Measurements from ENCODE around the gene ZBBX. TPM values are rescaled to one million over a fixed set of nuclear protein-coding genes. Genes with fewer than 3 reads are reported as not detected.

Gene ZBBX
- total RNA-seq, 4 donors from 2014 or later, result 0.44 TPM; not detected in 3

DNA sequence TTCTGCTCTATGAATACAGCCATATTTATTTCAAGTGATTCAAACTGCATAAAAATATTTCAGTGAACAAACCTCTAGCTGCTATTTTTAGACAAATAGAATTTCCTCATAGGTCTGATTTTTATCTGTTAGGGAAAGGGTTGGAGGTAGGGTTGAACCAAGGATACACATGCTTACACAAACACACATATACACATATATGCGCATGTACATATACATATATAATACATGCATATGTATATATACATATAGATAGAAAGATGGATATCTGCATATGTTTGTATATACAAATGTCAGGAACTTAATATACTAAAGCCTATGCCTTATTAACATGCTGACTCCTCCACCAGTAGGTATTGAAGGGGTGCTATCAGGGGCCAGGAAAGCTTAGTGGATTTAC lies 18.1 kb downstream of the ZBBX start:
- Histone ChIP-seq H3K4me3 (no peak overlapping the region), H3K27me3 (no peaks in the 10 kb centered on the region), H3K9me3 (no peaks in the 10 kb centered on the region), H3K36me3 (no peaks in the 10 kb centered on the region), H3K27ac (no peak overlapping the region), H3K4me1 (no peaks in the 10 kb centered on the region)
- 98 to 100% methylated on average over 1 of the region's 1 CpG for WGBS, 2 donors
- DNase-seq (ENCODE audit: low spot score in 2 of 2), result no peak
- TF ChIP-seq POLR2A (IDR thresholded peaks at IDR 0.05), result no peak
- TF ChIP-seq, protein P1, sequence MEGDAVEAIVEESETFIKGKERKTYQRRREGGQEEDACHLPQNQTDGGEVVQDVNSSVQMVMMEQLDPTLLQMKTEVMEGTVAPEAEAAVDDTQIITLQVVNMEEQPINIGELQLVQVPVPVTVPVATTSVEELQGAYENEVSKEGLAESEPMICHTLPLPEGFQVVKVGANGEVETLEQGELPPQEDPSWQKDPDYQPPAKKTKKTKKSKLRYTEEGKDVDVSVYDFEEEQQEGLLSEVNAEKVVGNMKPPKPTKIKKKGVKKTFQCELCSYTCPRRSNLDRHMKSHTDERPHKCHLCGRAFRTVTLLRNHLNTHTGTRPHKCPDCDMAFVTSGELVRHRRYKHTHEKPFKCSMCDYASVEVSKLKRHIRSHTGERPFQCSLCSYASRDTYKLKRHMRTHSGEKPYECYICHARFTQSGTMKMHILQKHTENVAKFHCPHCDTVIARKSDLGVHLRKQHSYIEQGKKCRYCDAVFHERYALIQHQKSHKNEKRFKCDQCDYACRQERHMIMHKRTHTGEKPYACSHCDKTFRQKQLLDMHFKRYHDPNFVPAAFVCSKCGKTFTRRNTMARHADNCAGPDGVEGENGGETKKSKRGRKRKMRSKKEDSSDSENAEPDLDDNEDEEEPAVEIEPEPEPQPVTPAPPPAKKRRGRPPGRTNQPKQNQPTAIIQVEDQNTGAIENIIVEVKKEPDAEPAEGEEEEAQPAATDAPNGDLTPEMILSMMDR (IDR thresholded peaks at IDR 0.05), result no peak
- no peak for TF ChIP-seq EP300 (IDR thresholded peaks at IDR 0.05)

DNA sequence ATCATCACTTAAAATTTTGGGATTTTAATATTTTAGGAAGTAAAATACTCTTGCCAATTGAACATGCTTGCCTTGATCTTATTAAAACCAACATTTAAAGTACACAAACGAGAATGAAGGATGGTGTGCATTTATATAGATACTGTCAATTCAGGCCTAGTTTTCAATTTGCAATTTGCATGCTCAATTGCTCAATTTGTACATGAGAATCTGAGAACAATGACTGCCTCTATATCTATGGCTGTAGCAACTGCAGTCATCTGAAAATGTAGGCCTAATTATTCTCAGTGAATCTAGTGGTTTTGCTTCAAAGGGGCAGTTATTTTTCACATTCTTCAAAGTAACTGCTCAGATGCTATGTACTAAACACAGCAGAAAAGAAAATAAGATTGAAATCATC lies 18.8 kb downstream of the ZBBX start:
- H3K36me3 ChIP-seq, result no peaks in the 10 kb centered on the region
- no peak overlapping the region for H3K4me3 ChIP-seq
- H3K27ac ChIP-seq, result no peak overlapping the region
- DNase-seq (ENCODE audit: low spot score in 2 of 2), result no peak
- no peaks in the 10 kb centered on the region for H3K4me1 ChIP-seq
- 22 to 34% methylated on average over 1 of the region's 1 CpG for WGBS, 2 donors
- H3K9me3 ChIP-seq, result no peaks in the 10 kb centered on the region
- H3K27me3 ChIP-seq, result no peaks in the 10 kb centered on the region
- TF ChIP-seq, protein P1 (IDR thresholded peaks at IDR 0.05), result no peak
- no peak for TF ChIP-seq EP300 (IDR thresholded peaks at IDR 0.05)
- TF ChIP-seq POLR2A (IDR thresholded peaks at IDR 0.05), result no peak

DNA sequence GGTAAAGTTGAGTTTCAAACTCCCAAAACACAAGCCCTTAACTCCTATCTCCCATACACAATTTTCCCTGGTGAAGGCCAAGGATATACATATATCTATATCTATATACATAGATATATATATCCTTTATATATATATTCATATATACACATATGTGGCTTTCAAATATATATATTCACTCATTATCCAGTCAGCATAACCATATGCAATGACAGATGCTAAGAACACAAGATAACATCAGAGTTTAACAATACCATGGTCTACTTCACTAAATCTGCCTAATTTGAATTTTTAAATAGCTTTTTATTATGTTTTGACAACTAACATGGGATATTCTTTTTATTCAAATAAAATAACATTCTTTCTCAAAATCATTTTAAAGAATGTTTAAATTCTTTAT lies 24.7 kb downstream of the ZBBX start:
- Histone ChIP-seq H3K9me3 (no peaks in the 10 kb centered on the region), H3K36me3 (no peaks in the 10 kb centered on the region), H3K4me1 (no peaks in the 10 kb centered on the region), H3K4me3 (no peak overlapping the region), H3K27ac (no peak overlapping the region), H3K27me3 (no peaks in the 10 kb centered on the region)
- no peak for TF ChIP-seq EP300 (IDR thresholded peaks at IDR 0.05)
- no peak for TF ChIP-seq POLR2A (IDR thresholded peaks at IDR 0.05)
- TF ChIP-seq, protein P1 (IDR thresholded peaks at IDR 0.05), result no peak
- DNase-seq (ENCODE audit: low spot score in 2 of 2), result no peak

DNA sequence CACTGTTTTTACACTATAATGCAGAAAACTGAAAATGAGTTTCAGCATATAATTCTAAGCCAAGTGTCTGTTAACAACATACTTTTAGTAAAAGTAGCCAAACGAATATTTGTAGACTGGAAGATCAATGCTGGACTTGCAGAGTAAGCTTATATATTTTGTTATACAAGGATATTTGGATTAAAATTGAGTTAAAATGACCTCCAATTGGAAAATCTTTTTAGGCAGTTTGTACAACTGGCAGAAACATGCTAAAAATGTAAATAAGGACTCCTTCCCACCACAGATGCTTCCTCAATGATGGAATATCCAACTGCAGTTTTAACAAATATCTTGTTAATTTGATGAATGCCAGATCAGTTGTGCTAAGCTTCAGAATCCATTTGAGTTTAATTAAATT lies 25.3 kb downstream of the ZBBX start:
- DNase-seq (ENCODE audit: low spot score in 2 of 2), result no peak
- Histone ChIP-seq H3K36me3 (no peaks in the 10 kb centered on the region), H3K4me3 (no peak overlapping the region), H3K9me3 (no peaks in the 10 kb centered on the region), H3K27me3 (no peaks in the 10 kb centered on the region), H3K27ac (no peak overlapping the region), H3K4me1 (no peaks in the 10 kb centered on the region)
- 61 to 62% methylated on average over 1 of the region's 1 CpG for WGBS, 2 donors
- TF ChIP-seq POLR2A (IDR thresholded peaks at IDR 0.05), result no peak
- TF ChIP-seq, protein P1 (IDR thresholded peaks at IDR 0.05), result no peak
- TF ChIP-seq EP300 (IDR thresholded peaks at IDR 0.05), result no peak

DNA sequence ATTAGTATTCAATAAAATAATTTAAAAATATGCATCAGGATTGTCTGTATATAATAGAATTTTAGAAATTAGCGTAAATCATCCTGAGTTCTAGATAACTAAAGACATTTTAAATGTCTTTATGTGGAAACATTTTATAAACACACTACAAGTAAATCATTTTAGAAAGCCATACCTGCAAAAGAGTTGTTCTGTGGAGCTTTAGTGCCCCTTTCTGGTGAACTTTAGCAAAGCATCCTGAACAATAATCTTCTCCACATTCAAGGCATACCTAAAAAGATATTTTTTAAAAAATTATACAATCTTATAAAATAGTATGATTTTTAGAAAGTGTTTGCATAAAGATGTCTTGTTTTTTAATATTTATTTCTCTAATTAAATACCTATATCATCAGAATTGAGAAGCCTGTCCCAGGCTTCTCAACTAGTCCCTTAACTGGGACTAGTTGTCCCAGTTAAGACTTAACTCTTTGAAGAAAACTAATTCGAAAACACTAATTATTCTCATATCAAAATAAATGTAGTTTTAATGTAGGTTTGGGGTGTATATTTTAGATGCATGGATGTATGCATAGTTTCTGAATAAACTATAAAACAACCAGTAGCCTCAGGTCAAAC lies 29.7 kb downstream of the ZBBX start:
- H3K36me3 ChIP-seq, result no peaks in the 10 kb centered on the region
- no peak for DNase-seq (ENCODE audit: low spot score in 2 of 2)
- H3K4me1 ChIP-seq, result no peaks in the 10 kb centered on the region
- H3K27me3 ChIP-seq, result no peaks in the 10 kb centered on the region
- WGBS, 2 donors, result 26 to 35% methylated on average over 2 of the region's 2 CpGs
- no peak overlapping the region for H3K27ac ChIP-seq
- H3K9me3 ChIP-seq, result no peaks in the 10 kb centered on the region
- no peak overlapping the region for H3K4me3 ChIP-seq
- no peak for TF ChIP-seq POLR2A (IDR thresholded peaks at IDR 0.05)
- TF ChIP-seq, protein P1 (IDR thresholded peaks at IDR 0.05), result peak in 2 of 5 experiments; percentile 18 to 25

All from tibial nerve (tissue), 4 donors.